SU-DHL-6 (cell line): ENCODE results near the gene CNOT4.

Source experiments
- EZH2phosphoT487 ChIP-seq: fragments of 200-600 bp; sonication (generic), shearing (Covaris generic); conservative IDR thresholded peaks from 2 replicates; pipeline ENCODE4 v1.6.1; 2018; ENCODE audit warnings: mild to moderate bottlenecking, antibody characterized with exemption, low read length, moderate library complexity, mixed read lengths
- TF ChIP-seq, protein P1 (sequence below): fragments of 200-600 bp; sonication (generic); IDR thresholded peaks from one replicate; pipeline ENCODE4 v1.5.1; 2017; ENCODE audit warnings: antibody characterized with exemption, mild to moderate bottlenecking, low read length, moderate library complexity; ENCODE audit not compliant: insufficient read depth, poor library complexity, severe bottlenecking

DNA sequence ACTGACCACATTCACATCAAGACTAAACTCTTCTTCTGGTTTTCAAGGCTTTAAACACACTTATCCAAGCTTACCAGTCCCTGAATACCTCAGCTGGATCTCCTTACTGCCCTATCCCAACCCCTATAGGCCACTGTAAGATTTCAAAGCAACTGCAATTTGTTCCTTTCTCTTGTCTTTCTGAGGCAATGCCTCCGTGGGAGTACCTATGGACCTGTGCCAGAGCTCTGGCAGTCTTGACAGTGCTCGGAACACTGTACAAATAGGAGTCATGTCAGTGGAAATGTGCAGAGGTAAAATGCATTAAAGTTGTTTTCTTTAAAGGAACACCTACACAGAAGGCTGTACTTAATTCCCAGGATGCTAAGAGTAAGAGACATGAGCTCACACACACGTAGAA lies 124.7 kb downstream of the CNOT4 start:
- TF ChIP-seq EZH2phosphoT487 = no peak
- TF ChIP-seq, protein P1, sequence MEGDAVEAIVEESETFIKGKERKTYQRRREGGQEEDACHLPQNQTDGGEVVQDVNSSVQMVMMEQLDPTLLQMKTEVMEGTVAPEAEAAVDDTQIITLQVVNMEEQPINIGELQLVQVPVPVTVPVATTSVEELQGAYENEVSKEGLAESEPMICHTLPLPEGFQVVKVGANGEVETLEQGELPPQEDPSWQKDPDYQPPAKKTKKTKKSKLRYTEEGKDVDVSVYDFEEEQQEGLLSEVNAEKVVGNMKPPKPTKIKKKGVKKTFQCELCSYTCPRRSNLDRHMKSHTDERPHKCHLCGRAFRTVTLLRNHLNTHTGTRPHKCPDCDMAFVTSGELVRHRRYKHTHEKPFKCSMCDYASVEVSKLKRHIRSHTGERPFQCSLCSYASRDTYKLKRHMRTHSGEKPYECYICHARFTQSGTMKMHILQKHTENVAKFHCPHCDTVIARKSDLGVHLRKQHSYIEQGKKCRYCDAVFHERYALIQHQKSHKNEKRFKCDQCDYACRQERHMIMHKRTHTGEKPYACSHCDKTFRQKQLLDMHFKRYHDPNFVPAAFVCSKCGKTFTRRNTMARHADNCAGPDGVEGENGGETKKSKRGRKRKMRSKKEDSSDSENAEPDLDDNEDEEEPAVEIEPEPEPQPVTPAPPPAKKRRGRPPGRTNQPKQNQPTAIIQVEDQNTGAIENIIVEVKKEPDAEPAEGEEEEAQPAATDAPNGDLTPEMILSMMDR = no peak
